K562 (cell line): ENCODE measurements around the gene ITGB5. TPM values are rescaled to one million over a fixed set of nuclear protein-coding genes. Genes with fewer than 3 reads are reported as not detected.

ENCODE experiments used
- ATAC-seq: fragments of 200-7000 bp; cut with Tn5 transposase; 3 replicates; pipeline ENCODE4 v1.9.1; 2020; ENCODE audit warnings: moderate library complexity
- BruUV-seq: library from RNA; stranded (reverse); fragments of 400-500 nt; replicated peaks from 2 replicates; lab custom pipeline; 2021; lab: Mats Ljungman, UMichigan
- CTCF ChIA-PET: fragments of 300-600 bp; formaldehyde crosslinking; extraction: SDS; loops from one replicate; lab custom pipeline; 2021; ENCODE audit warnings: low intra/inter-chr PET ratio; lab: Yijun Ruan, JAX
- POLR2A ChIA-PET: fragments of 300-600, 350-650 bp; sonication (Branson Sonifier 250); formaldehyde crosslinking; extraction: SDS; loops from one replicate; lab custom pipeline; 2021; ENCODE audit warnings: antibody characterized with exemption, inconsistent platforms; lab: Yijun Ruan, JAX
- DNase-seq, 4 experiments: peaks; one replicate each; pipeline versions ENCODE4 v3.0.0 to v3.0.0-alpha.2; 2011 to 2018; ENCODE audit warnings: low spot score in 3 of 4, mixed read lengths in 3 of 4; ENCODE audit errors: extremely low read depth in 1 of 4
- FAIRE-seq: peaks from 2 replicates; lab custom pipeline; 2011; peaks lifted over from hg19 to GRCh38; lab: Jason Lieb, UNC
- H2AFZ ChIP-seq: 2 replicates; pipeline ENCODE4 v1.6.0; 2011; ENCODE audit warnings: low read depth, low read length, control low read depth, inconsistent platforms
- H3K27ac ChIP-seq: fragments of 200-600 bp; 3 replicates; pipeline ENCODE4 v1.8.0; 2011; ENCODE audit warnings: low read depth, mild to moderate bottlenecking, control low read depth, inconsistent platforms, low read length, moderate library complexity, mixed read lengths; ENCODE audit errors: extremely low read depth
- H3K27me3 ChIP-seq, 2 experiments: fragments of 300-600 bp in 1 of 2; 2 replicates in 1 of 2; 3 replicates in 1 of 2; pipeline versions ENCODE4 v1.6.0 to v1.8.0; 2011; ENCODE audit warnings: inconsistent platforms in 2 of 2, low read length in 2 of 2, mild to moderate bottlenecking in 1 of 2, mixed read lengths in 1 of 2, moderate library complexity in 1 of 2; ENCODE audit not compliant: control insufficient read depth in 2 of 2, insufficient read depth in 2 of 2
- H3K36me3 ChIP-seq: fragments of 300-600 bp; 3 replicates; pipeline ENCODE4 v1.8.0; 2011; ENCODE audit warnings: mild to moderate bottlenecking, low read length, inconsistent platforms; ENCODE audit not compliant: control insufficient read depth, insufficient read depth
- H3K4me1 ChIP-seq, 2 experiments: fragments of 200-600 bp in 1 of 2; replicated peaks in 1 of 2; 2 replicates in 1 of 2; 3 replicates in 1 of 2; pipeline versions ENCODE4 v1.5.1 to v1.8.0; 2011; ENCODE audit warnings: inconsistent platforms in 2 of 2, low read length in 2 of 2, mild to moderate bottlenecking in 1 of 2, mixed read lengths in 1 of 2, moderate library complexity in 1 of 2; ENCODE audit not compliant: control insufficient read depth in 2 of 2, insufficient read depth in 2 of 2
- H3K4me2 ChIP-seq: 2 replicates; pipeline ENCODE4 v1.6.1; 2011; ENCODE audit warnings: low read length, control low read depth, inconsistent platforms, mixed read lengths; ENCODE audit not compliant: insufficient read depth
- H3K4me3 ChIP-seq: fragments of 200-600 bp; sonication (generic), shearing (Covaris generic); 2 replicates; pipeline ENCODE4 v1.5.1; 2016; ENCODE audit warnings: control low read depth, inconsistent platforms
- H3K79me2 ChIP-seq: fragments of 200-600 bp; 3 replicates; pipeline ENCODE4 v1.8.0; 2011; ENCODE audit warnings: low read length, inconsistent platforms; ENCODE audit not compliant: control insufficient read depth, insufficient read depth
- H3K9ac ChIP-seq, 2 experiments: 2 replicates each; pipeline versions ENCODE4 v1.6.0 to v1.6.1; 2011; ENCODE audit warnings: low read depth in 2 of 2, low read length in 2 of 2, control low read depth in 1 of 2, inconsistent platforms in 1 of 2, mild to moderate bottlenecking in 1 of 2, mixed read lengths in 1 of 2; ENCODE audit not compliant: insufficient read depth in 1 of 2
- H3K9me1 ChIP-seq: one replicate; pipeline ENCODE4 v1.6.0; 2011; ENCODE audit warnings: inconsistent platforms, mild to moderate bottlenecking, low read length, moderate library complexity; ENCODE audit not compliant: control insufficient read depth, insufficient read depth
- H3K9me3 ChIP-seq: replicated peaks from 2 replicates; pipeline ENCODE4 v1.5.1; 2011; ENCODE audit warnings: low read depth, low read length, inconsistent platforms; ENCODE audit not compliant: control insufficient read depth, insufficient read depth
- H4K20me1 ChIP-seq: replicated peaks from 2 replicates; pipeline ENCODE4 v1.6.1; 2011; ENCODE audit warnings: low read length, inconsistent platforms, mixed read lengths; ENCODE audit not compliant: control insufficient read depth, insufficient read depth
- HSF4 ChIP-seq: fragments of 250-450 bp; sonication (Bioruptor Pico); IDR thresholded peaks from 2 replicates; pipeline ENCODE4 v2.1.2; 2022; ENCODE audit warnings: mild to moderate bottlenecking, moderate library complexity, borderline replicate concordance
- ZNF3 ChIP-seq: fragments of 250-450 bp; sonication (Bioruptor Pico); IDR thresholded peaks from 2 replicates; pipeline ENCODE4 v1.5.0; 2021; ENCODE audit warnings: mild to moderate bottlenecking, moderate library complexity
- WGBS: fragments of 100-300 bp; shearing (Covaris generic); methylation state at CpG from one replicate; pipeline ENCODE4 v1.1.6; 2016; ENCODE audit warnings: low coverage, mixed read lengths; ENCODE audit not compliant: insufficient coverage; ENCODE audit errors: missing lambda C conversion rate; 5-methylcytosine and 5-hydroxymethylcytosine counted together
- in situ Hi-C: fragments of 300-500 bp; cut with MboI; formaldehyde crosslinking; loops from 4 replicates; pipeline ENCODE4 v1.15.0; 2018; ENCODE audit warnings: inconsistent platforms, mixed read lengths
- intact Hi-C: fragments of 100-400 bp; cut with micrococcal nuclease; formaldehyde crosslinking; loops from 2 replicates; pipeline ENCODE4 v1.14.2; 2022
- polyA plus RNA-seq, 8 experiments: library from polyadenylated mRNA; depleted of rRNA in 4 of 8; stranded (reverse) in 5 of 8; unstranded in 3 of 8; fragments of >200 nt; fragmentation: Nextera tagmentation in 2 of 8; fragmentation: Illumina TruSeq in 1 of 8; extraction: Ambion mirVana in 2 of 8; extraction: Trizol in 1 of 8; gene quantifications; 2 replicates each; pipeline versions ENCODE4 v1.2.1 to v1.2.3, GENCODE V29; 2011 to 2014; ENCODE audit warnings: inconsistent platforms in 1 of 8, missing spikeins in 1 of 8
- total RNA-seq, 7 experiments: library from RNA; depleted of rRNA in 6 of 7; stranded (reverse); fragments of >200 nt in 6 of 7; fragmentation: Illumina TruSeq in 2 of 7; extraction: Trizol in 2 of 7; gene quantifications; 2 replicates each; pipeline versions ENCODE4 v1.2.1 to v1.2.3, GENCODE V29; 2011 to 2021; ENCODE audit warnings: low replicate concordance in 1 of 7
- TF ChIP-seq, protein P1 (sequence below): fragments of 450-650 bp; IDR thresholded peaks from 2 replicates; pipeline ENCODE4 v1.6.1; 2016; ENCODE audit warnings: low read depth, mild to moderate bottlenecking, moderate library complexity
- TF ChIP-seq, protein P2 (sequence below), 2 experiments: fragments of 250-450 bp in 1 of 2; fragments of 450-650 bp in 1 of 2; sonication (Bioruptor Pico) in 1 of 2; IDR thresholded peaks; 2 replicates each; pipeline versions ENCODE4 v1.6.1 to v1.8.0; 2016 to 2021; ENCODE audit warnings: mild to moderate bottlenecking in 2 of 2, moderate library complexity in 2 of 2, missing compliant biosample characterization in 1 of 2, missing genetic modification characterization in 1 of 2

ITGB5 gene
- total and polyA plus RNA-seq, 9 of the 15 experiments (the other 6 are each of a cell fraction or from before 2014, with no cell fraction given), result 1.7 to 46.8 (median 9.9) TPM

DNA sequence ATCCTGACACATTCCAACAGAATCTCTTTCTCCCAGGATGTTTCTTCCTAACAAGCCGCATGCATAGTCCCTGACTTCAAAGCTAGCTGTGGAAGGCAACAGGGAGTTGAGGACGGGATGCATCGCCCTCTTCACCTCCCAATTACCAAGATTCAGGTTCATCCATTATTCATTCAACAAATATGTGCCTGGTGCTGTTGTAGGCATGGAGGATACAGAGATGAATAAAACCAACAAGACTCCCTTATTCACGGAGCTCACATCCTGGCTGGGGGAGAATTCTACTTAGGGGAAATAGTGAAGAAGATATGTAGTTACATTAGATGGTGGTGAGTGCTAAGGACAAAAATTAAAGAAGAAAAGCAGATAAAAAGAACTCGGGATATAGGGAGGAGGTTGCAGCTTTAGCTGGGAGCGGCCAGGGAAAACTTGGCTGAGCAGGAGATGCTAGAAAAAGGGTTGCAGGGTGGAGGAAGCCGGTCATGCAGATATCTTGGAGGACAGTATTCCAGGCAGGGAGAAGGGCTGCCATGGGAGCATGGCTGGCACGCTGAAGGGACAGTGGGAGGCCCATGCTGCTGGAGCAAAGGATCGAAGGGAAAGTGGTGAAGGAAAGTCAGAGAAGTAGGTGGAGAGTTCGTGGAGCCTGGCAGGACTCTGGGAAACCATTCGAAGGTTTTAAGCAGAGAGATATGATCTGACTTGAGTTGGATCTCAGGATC lies 5.0 kb downstream of the ITGB5 start:
- FAIRE-seq (no peak), DNase-seq (no peak), ATAC-seq (no peak)
- intact Hi-C loops, result loop anchor here (10.0 kb wide), 1 partner anchor 47 kb away; no protein-coding TSS in a partner anchor
- Histone ChIP-seq H4K20me1 (no peaks in the 10 kb centered on the region), H3K27ac (no peak overlapping the region; the same call in 2 of the 3 replicates), H3K79me2 (peaks cover 28% of the 10 kb centered on the region), H3K4me2 (no peak overlapping the region; the same call in 1 of the 2 replicates), H3K27me3 (no peaks in the 10 kb centered on the region), H2AFZ (no peak overlapping the region), H3K36me3 (no peaks in the 10 kb centered on the region), H3K9ac (peak overlapping the region in 1 of 2 experiments; percentile 32; a peak in 1 of 4 replicates), H3K4me3 (no peak overlapping the region), H3K4me1 (peaks cover 21 to 54% of the 10 kb centered on the region in 2 experiments), H3K9me1 (no peaks in the 10 kb centered on the region), H3K9me3 (no peaks in the 10 kb centered on the region)
- 68% methylated on average over 11 of the region's 11 CpGs for WGBS
- in situ Hi-C loops, result no loop called here
- CTCF ChIA-PET, result no interaction called here
- POLR2A ChIA-PET, result no interaction called here
- TF ChIP-seq HSF4 (CRISPR knock-in tag), result no peak
- 0 out of 2 replicates have a peak, but pooled peaks have one; percentile 36 for TF ChIP-seq ZNF3
- BruUV-seq, result no TSS peak

DNA sequence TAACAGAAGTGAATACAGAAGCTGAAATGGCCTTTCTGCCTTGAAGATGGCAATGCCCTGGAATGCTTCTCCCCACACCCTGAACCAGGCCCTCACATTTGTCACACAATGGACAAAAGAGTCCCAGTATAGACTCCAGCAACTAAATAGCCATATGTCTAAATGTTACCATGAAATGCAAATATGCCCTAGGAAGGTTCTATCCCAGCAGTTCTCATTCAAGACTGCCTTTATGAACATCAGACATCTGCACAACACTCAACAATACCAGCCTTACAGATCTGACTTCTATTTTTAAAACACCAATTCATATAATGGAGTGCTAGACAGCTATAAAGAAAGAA lies 7.9 kb downstream of the ITGB5 start:
- DNase-seq (no peak), FAIRE-seq (no peak)
- intact Hi-C loops, result no loop called here
- no TSS peak for BruUV-seq
- ChIA-PET POLR2A (interaction anchor here (0.5 to 1.3 kb wide), 3 partner anchors 10 to 110 kb away, joined by 3 read pairs; no protein-coding TSS in a partner anchor), CTCF (no interaction called here)
- Histone ChIP-seq H3K4me2 (peak overlapping the region; percentile 81), H3K36me3 (no peaks in the 10 kb centered on the region), H3K4me3 (no peak overlapping the region), H3K27me3 (no peaks in the 10 kb centered on the region), H3K9me3 (no peaks in the 10 kb centered on the region), H4K20me1 (no peaks in the 10 kb centered on the region), H3K4me1 (peaks cover 14 to 71% of the 10 kb centered on the region in 2 experiments), H3K79me2 (peaks cover 35% of the 10 kb centered on the region), H3K27ac (peak overlapping the region; percentile 96), H2AFZ (peak overlapping the region; percentile 53; the same call in 1 of the 2 replicates)
- in situ Hi-C loops, result no loop called here
- TF ChIP-seq, protein P1, sequence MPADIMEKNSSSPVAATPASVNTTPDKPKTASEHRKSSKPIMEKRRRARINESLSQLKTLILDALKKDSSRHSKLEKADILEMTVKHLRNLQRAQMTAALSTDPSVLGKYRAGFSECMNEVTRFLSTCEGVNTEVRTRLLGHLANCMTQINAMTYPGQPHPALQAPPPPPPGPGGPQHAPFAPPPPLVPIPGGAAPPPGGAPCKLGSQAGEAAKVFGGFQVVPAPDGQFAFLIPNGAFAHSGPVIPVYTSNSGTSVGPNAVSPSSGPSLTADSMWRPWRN, result no peak
- TF ChIP-seq, protein P2, sequence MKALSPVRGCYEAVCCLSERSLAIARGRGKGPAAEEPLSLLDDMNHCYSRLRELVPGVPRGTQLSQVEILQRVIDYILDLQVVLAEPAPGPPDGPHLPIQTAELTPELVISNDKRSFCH (CRISPR knock-in tag; IDR thresholded peaks at IDR 0.05), result no peak
- TF ChIP-seq, protein P2 (tag; IDR thresholded peaks at IDR 0.05), result peak; percentile 10; the same call in 1 of the 2 replicates
- TF ChIP-seq, all 486 proteins: peak for 1
- ATAC-seq, result no peak
- H3K9me1 ChIP-seq, result no peaks in the 10 kb centered on the region
- peak overlapping the region in 1 of 2 experiments; percentile 74; a peak in 2 of 4 replicates for H3K9ac ChIP-seq
